Stimulated activated CD8-positive, alpha-beta memory T cell treated with anti-CD3 and anti-CD28 coated beads, Interleukin-15, amount 100 ng/mL, for 4 hours (primary cell): ENCODE data around the gene ADGRV1.
"Not testable (repeated sequence)": the region's sequence is repeated elsewhere in the genome, so short reads cannot be mapped to it uniquely, and the experiment has no call there.

Experiments
- DNase-seq, 2 donors: peaks; one replicate each; pipeline ENCODE4 v3.0.0-alpha.2; 2020; ENCODE audit warnings: low read depth in 2 of 2

ADGRV1 gene

DNA sequence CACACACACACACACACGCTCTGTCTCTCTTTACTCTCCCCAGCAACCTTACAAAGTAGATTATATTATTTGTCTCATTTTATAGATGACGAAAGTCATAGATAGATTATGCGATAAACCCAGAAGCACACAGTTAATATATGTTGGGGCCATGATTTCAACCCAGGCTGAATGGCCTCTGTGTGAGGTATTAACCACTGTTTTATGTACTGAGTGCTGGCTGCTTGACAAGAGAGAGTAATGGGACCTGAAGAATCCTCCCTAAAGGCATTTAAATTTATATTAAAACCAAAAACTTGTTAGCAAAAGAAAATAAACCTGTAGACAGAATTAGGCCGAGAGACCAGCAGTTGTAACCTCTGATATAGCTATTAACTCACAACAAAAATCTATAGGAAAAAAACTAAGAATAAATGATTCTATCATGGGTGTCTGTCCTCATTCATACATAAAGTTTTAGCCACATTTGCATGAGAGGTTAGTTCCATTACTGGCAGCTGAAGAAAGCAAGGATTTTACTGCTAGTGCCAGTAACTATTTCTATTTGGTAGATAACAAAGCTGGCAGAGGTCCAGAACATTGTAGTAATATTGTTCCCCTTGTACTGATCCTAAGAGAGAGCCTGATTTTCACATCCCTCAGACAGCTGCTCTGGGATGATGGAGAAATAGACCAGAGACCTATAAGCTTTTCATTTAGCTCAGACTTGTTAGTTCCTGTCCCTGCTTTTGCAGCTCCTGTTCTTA, 250.9 kb downstream of the ADGRV1 start:
- DNase-seq: no peak

DNA sequence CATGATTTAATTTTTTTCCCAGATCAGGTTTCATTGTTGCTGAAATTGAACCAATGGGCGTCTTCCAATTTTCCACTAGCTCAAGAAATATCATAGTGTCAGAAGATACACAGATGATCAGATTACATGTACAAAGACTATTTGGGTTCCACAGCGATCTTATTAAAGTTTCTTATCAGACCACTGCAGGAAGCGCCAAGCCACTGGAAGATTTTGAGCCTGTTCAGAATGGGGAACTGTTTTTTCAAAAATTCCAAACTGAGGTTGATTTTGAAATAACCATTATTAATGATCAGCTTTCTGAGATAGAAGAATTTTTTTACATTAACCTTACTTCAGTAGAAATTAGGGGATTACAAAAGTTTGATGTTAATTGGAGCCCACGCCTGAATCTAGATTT, 251.6 kb downstream of the ADGRV1 start:
- no peak for DNase-seq

DNA sequence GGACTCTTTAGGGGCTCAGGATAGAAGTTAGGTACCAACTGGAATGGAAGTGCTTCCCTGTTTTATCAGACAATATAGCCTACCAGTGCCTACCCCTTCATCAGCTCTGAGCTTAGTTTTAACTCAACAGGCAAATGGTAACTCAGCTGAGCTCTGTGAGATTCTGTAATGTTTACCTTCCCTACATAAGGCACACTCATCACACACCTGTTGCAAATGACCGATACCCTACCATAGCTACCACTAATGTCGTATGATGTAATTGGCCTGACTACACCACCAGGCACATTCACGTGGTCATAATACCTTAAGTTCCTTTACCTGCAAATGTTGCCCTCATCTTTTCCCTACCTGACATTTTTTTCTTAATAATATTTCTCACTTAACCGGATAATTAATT, 254.8 kb downstream of the ADGRV1 start:
- no peak for DNase-seq

DNA sequence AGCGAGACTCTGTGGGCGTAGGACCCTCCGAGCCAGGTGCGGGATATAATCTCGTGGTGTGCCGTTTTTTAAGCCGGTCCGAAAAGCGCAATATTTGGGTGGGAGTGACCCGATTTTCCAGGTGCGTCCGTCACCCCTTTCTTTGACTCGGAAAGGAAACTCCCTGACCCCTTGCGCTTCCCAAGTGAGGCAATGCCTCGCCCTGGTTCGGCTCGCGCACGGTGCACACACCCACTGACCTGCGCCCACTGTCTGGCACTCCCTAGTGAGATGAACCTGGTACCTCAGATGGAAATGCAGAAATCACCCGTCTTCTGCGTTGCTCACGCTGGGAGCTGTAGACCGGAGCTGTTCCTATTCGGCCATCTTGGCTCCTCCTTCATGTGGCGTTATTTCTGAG, 263.5 kb downstream of the ADGRV1 start:
- not testable (repeated sequence) for DNase-seq

DNA sequence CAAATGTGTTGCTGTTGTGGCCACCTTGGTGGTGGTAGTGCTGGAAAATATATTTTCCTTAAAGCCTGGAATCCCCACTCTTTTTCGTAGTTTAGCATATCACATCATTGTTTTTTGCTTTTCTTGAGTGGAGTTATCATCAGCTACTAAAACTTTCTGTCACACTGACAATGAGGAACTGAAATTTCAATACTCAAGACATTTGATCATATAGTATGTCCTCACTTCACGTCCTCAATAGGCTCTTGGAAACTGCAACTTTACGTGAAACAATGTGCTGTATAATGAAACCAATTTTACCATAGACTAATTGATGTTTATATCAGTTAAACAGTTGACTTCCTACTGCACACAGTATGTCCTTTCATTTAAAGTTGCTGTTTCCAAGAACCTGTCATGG, 265.8 kb downstream of the ADGRV1 start:
- no peak for DNase-seq

DNA sequence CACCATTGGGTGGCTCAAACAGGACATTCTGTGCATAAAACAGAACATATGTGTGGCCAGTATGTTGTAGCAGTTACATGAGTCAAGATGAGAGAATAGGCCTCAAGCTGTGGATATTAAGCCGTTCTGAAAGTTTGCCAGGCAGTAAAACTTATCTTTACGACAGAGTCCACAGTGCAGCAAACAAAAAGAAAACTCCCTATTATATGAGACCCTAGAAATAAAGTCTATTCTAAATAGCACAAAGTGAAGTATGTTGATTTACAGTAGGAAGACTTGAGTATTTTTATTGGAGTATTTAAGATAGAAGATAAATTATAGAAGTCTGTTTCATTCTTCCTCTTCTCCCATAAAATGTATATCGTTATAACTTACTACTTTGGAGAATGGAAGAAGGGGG, 271.5 kb downstream of the ADGRV1 start:
- no peak for DNase-seq

DNA sequence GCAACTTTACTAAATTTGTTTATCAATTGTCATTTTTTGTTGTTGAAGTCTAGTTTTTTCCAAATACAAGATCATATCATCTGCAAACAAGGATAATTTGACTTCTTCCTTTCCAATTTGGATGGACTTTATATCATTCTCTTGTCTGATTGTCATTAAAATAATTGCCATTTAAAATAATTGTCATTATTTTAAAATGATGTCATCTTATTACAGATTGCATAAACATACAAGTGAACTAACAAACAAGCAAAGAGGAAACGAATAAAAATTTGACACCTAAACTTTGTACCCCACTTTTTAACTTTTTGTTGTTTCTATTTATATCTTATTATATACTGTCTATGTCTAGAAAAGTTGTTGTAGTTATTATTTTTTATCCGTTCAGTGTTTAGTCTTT, 275.2 kb downstream of the ADGRV1 start:
- DNase-seq: no peak

DNA sequence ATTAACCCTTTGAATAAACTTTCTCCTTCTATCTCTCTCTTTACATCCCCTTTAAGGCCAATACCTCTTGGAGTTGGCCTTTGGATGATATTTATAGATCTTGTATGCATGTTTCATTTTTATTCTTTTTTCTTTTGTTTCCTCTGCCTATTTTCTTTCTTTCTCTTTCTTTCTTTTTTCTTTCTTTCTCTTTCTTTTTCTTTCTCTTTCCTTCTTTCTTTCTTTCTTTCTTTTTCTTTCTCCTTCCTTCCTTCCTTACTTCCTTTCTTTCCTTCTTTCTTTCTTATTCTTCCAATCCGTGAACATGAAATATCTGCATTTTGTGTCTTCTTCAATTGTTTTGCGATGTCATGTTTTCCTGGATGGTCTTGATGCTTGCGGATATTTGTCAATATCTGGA, 276.1 kb downstream of the ADGRV1 start:
- no peak for DNase-seq

DNA sequence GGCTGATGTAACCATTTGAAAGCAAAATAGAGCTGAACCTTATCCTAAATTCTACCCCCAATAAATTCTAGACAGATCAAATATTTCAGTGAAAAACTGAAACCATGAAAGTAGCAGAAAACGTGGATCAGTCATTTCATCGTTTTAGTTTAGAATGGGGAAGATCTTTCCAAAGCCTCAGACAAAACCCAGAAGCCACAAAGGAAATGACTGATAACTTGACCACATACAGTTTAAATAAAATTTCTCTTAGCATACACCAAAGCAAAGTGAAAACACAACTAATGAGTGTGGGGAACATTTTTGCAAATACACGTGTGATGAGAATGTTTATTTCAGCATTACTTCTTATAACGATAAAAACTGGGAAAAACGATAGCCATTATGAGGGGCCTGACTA, 284.8 kb downstream of the ADGRV1 start:
- DNase-seq: no peak

DNA sequence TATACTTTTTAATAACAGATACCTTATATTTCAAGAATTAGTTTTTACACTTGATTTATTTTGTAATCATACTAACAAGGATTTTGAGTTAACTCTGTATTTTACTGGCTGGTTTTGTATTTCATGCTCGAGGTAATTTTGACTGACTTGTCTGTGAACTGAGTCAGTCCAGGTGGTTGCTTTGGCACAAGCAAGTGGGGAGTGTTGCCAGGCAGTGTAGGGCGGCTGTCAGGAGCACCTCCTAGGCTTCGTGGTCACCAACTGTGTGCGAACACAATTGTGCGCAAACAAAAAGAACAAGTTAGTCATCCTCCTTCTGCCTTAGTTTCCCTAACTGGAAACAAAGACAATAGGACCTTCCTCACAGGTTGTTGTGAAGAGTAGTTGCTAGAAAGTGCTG, 286.3 kb downstream of the ADGRV1 start:
- no peak for DNase-seq

DNA sequence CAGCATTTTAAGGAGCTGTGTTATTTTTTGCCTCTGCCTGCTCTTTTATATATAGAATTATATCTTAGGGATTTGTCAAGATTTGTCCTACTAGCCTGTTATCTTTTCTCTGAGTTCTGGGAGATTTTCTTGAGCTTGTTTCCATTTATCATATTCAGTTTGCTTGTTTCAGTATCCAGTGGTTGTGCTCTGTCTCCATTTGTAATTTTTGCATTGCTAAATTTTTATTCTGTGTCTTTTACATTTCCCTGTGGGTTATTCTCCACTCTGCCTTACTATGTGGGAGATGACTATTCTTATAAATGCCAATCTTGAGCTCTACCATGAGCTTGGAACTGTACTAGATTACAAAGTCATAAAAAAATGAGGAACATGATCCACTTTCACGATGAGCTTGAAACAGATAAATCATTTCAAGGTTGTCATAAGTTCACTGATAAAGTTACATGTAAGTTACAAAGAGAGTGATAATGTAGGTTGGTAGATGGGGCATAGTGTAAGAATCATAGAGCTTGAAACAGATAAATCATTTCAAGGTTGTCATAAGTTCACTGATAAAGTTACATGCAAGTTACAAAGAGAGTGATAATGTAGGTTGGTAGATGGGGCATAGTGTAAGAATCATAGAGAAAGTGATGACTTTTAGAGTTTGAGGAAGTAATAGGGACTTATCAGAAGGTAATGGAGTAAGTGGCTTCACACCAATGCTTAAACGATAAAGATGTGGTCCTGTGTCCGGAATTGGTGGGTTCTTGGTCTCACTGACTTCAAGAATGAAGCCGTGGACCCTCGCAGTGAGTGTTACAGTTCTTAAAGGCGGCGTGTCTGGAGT, 287.3 kb downstream of the ADGRV1 start:
- no peak for DNase-seq

DNA sequence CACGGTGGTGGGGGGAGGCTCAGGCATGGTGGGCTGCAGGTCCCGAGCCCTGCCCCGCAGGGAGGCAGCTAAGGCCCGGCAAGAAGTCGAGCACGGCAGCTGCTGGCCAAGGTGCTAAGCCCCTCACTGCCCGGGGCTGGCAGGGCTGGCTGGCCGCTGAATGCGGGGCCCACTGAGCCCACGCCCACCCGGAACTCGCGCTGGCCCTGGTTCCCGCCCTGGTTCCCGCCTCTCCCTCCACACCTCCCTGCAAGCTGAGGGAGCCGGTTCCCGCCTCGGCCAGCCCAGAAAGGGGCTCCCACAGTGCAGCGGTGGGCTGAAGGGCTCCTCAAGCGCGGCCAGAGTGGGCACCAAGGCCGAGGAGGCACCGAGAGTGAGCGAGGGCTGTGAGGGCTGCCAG, 289.0 kb downstream of the ADGRV1 start:
- not testable (repeated sequence) for DNase-seq

DNA sequence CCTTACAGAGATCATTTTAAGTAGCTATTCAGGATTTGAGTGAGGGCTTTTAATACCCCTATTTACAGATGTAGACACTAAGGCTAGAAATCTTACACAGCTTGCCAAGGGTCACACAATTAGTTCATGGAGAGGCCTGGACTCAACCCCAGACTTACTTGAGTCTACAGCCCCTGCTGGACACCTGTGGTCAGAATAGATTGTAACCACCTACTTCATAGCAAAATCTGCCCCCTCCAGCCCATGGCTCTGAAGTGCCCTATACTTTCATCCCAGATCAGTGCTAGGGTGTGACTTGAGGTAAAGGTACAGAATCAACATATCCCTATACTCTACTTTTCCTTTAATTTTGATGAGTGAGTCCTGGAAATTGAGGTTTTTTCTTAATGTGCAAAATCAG, 291.3 kb downstream of the ADGRV1 start:
- no peak for DNase-seq

DNA sequence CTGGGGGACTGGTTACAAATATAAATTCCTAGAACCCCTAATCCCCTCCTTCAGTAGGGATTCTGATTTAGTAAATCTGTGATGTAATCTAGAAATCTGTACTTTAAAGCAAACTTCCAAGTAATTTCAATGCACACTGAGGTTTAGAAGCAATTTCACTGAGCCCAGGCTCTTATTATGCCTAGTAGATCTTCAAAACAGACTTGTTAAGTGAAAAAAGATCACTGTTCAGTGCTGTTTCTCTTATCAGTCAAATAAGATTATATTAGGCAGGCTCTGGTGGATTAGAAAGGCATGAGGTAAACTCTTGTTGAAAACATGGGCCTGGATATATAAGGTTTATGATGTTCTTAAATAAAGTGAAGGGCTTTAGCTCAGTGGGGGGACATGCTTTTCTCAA, 293.9 kb downstream of the ADGRV1 start:
- no peak for DNase-seq

DNA sequence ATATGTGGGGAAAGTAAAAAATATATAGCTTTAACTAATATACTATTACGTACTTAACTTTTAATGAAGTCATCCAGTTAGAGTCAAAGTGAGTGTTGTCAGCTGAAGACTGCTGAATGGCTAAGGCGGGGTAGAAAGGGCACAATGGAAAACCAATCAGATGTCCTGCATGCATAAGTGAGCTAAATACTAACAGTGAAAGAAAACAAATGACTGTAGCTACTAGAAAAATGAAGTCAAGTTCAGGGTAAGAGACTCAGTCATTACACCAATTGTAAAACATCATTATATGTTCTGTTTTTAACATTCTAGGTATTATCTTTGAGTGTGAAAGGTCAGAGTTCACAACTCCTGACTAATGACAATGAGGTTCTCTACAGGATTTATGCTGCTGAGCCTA, 295.2 kb downstream of the ADGRV1 start:
- DNase-seq: no peak

DNA sequence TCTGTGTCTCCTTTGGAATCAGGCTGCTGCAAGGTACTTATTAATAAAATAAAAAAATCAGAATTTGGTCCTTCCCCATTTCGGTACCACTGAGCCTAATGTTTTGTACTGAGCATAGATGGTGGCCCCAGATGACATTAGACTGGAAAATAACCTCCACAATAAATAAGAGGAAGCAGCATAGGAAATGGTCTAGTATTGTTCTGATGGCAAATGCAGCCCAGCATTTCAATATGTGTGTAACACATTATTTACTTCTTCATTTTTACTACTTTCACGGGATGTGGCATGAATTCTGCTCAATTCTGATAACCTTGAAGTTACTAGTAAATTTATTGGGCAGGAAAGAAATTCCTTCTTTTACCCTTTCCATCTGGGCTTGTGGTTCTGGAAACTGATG, 295.6 kb downstream of the ADGRV1 start:
- no peak for DNase-seq

DNA sequence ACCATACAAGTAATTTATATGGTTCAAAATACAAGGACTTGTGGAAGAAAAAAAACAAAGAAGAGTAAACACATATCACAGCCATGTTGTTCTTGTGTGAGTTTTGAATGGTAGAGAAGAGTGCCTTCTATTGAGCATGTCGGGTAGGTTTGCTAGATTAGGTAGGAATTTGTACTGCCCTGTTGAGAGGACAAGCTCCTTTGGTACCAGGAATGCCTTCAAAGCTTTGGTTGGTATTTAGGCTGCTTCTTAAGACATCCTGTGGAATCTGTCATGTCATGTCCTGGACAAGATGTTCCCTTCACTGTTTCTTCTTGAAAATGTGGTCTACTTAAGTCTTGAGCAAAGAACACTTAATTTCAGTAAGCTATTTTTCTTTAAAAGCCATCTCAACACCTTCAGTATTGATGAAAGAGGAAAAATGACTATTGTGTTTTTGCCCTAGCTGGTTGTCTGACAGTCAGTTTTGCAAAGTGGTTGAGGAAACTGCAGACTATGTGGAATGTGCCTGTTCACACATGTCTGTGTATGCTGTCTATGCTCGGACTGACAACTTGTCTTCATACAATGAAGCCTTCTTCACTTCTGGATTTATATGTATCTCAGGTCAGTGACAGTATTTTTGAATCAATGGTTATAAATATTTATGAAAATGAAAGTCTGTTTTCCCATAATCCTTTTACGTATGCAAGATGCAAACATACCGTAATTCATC, 296.9 kb downstream of the ADGRV1 start:
- no peak for DNase-seq

DNA sequence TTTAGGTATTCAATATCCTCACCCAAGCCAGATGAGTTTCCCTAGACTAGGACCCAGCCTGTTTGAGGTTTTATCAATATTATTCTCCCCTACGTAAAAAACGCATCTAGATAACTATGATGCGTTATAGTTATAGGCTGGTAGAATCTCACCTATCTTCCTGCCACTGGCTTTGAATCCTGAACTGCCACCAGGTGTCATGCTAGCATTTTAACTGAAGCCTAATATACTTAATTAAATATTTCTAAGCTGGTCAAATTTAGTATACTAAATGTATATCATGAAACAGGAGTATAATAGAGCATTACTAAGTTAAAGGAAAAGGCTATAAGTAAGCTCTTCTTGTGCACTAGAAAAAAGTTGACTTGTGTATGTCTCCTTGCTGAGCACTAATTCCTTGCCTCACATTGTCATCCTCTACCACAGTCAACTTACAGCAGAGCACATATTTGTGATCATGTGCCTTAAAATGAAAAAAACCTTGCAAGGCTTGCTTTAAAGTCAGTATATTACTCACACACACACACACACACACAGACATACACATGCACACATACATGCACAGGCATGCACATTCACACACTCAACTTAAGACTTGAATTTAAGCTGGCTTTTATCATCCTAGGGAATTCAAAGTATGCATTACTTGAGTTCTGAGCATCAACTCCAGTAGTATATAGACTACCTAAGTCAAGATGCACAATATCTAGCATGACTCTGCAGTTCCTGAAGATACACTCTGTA, 303.4 kb downstream of the ADGRV1 start:
- no peak for DNase-seq

DNA sequence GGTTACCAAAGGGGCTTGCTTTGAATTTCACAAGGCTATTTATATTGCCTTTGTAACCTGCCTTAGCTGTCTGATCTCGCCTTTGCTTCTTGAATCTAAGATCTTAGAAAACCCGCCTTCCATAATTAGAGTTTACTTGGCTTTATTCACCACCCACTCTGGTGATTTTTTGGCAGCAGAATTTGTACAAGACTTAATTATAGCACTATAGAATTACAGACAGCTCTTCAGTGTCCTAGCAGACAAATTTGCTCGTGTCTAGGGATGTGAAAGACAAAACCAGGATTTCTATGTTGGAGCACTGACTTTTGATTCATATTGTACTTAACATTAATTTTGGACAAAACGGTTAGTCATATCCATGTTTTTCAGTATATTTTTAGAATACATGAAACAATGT, 306.6 kb downstream of the ADGRV1 start:
- DNase-seq: no peak

DNA sequence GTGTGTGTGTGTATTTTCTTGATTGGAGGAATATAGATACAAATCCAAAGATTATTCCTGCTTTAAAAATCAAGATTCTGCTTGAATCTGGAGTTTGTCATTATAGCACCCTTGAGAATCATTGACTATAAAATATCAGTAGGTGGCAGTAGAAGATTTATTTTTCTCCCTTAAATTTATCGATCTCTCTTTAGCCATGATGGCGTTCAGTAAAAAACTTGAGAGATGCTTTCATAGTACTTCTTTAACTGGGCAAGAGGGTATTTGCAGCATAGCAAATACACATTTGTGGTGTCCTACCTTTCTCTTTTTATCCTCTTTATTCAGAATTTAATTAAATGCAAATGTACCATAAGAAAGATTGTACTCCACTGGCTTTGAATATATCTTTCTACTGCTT, 307.7 kb downstream of the ADGRV1 start:
- no peak for DNase-seq

DNA sequence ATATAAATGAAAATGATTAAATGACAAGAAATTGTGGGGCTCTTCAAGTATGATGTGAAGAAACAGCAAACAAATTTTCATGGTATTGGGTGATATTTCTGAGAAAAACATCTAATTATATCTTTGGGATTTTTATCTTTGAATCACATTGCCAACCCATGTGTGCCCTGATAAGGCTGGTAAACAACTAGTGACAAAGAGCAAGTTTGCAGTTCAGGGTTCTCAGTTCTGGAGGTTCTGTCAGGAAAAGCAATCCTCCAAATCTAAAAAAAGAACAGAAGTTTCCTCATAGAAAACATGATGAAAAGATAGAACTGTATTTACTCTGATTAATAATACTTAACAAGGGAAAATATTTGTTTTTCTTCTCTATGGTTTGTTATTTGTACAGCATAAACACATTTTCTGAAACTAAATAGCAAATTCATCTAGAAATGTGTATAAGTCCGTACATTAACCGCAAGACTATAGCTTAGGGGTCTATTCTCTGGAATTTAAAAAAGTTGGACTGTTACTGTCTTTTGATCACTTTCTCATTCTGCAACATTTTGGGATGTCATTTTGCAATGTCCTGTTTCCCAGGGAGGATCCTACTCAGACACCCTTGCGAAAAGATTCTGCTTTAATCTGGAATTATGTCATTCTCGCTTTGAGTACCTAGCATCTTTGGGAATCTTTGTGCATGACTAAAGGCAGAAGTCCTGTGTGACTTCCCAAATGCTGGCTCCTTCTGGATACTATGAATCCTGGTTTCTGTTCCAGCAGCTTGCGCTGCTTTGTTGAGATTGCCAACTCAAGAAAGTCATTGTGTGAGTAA, 308.5 kb downstream of the ADGRV1 start:
- DNase-seq: no peak
